Tibial artery (tissue), 4 donors: ENCODE results near the gene SPATC1L.
A peak's percentile ranks its signal among the peaks of the same experiment; 100 is the strongest.
"Not testable (repeated sequence)": the region's sequence is repeated elsewhere in the genome, so short reads cannot be mapped to it uniquely, and the experiment has no call there.

ENCODE experiments used
- DNase-seq, 2 donors: peaks; one replicate each; pipeline ENCODE4 v3.0.0-alpha.2; 2019
- H3K27ac ChIP-seq, 2 donors: fragments of 200-600 bp; sonication (generic) in 1 of 2; 1 replicate in 1 of 2; 2 replicates in 1 of 2; pipeline ENCODE4 v1.5.1; 2018 to 2019; ENCODE audit warnings: mild to moderate bottlenecking in 1 of 2
- H3K27me3 ChIP-seq, 2 donors: fragments of 200-600 bp; sonication (generic) in 1 of 2; one replicate each; pipeline versions ENCODE4 v1.5.1 to v1.6.0; 2016 to 2019
- H3K36me3 ChIP-seq, 3 donors: fragments of 200-600 bp; sonication (generic) in 2 of 3; one replicate each; pipeline ENCODE4 v1.5.1; 2016 to 2019; ENCODE audit warnings: mild to moderate bottlenecking in 2 of 3
- H3K4me1 ChIP-seq, 4 donors: fragments of 200-600 bp; sonication (generic) in 2 of 4; 1 replicate in 3 of 4; 2 replicates in 1 of 4; pipeline ENCODE4 v1.5.1; 2016 to 2019
- H3K4me3 ChIP-seq, 2 donors: fragments of 200-600 bp; sonication (generic) in 1 of 2; 1 replicate in 1 of 2; 2 replicates in 1 of 2; pipeline ENCODE4 v1.5.1; 2018 to 2019; ENCODE audit warnings: mild to moderate bottlenecking in 2 of 2
- H3K9me3 ChIP-seq, 3 donors: fragments of 200-600 bp; sonication (generic) in 1 of 3; one replicate each; pipeline ENCODE4 v1.5.1; 2016 to 2019
- CTCF ChIP-seq, 2 experiments: fragments of 200-600 bp in 1 of 2; fragments of 450-650 bp in 1 of 2; IDR thresholded peaks; one replicate each; pipeline ENCODE4 v1.5.1; 2017 to 2019; ENCODE audit warnings: antibody characterized with exemption in 2 of 2, mild to moderate bottlenecking in 1 of 2, moderate library complexity in 1 of 2
- intact Hi-C: fragments of 100-400 bp; cut with DNase I; formaldehyde crosslinking; loops from one replicate; pipeline ENCODE4 v1.15.0; 2023; ENCODE audit warnings: low total_unique reads

The SPATC1L gene

GRCh38 chr21:46180778-46181391, 3.4 kb downstream of the SPATC1L start:
- Histone ChIP-seq H3K9me3 (peaks cover 0 to 7% (median 0%) of the 10 kb centered on the region in 3 donors), H3K4me3 (no peak overlapping the region), H3K36me3 (peaks cover 0 to 13% (median 0%) of the 10 kb centered on the region in 3 donors), H3K27me3 (peaks cover 0 to 7% of the 10 kb centered on the region in 2 donors), H3K4me1 (peaks cover 0 to 11% (median 4%) of the 10 kb centered on the region in 4 donors), H3K27ac (no peak overlapping the region)
- intact Hi-C loops = no loop called here
- TF ChIP-seq CTCF (IDR thresholded peaks at IDR 0.05) = no peak
- DNase-seq = no peak

- Histone ChIP-seq H3K4me1 (peaks cover 0 to 11% (median 2%) of the 10 kb centered on the region in 4 donors), H3K27me3 (peaks cover 0 to 7% of the 10 kb centered on the region in 2 donors), H3K9me3 (peaks cover 0 to 7% (median 0%) of the 10 kb centered on the region in 3 donors), H3K27ac (no peak overlapping the region), H3K36me3 (peaks cover 0 to 13% (median 0%) of the 10 kb centered on the region in 3 donors), H3K4me3 (no peak overlapping the region)
- no peak for DNase-seq
- no peak for TF ChIP-seq CTCF (IDR thresholded peaks at IDR 0.05)
- intact Hi-C loops = no loop called here
These were observed 4.1 kb downstream of the SPATC1L start for GRCh38 chr21:46180079-46180722.

- H3K27me3 ChIP-seq = peaks cover 0 to 7% of the 10 kb centered on the region in 2 donors
- H3K9me3 ChIP-seq = peaks cover 0 to 7% (median 0%) of the 10 kb centered on the region in 3 donors
- H3K36me3 ChIP-seq = peaks cover 0 to 13% (median 0%) of the 10 kb centered on the region in 3 donors
- no peak for DNase-seq
- TF ChIP-seq CTCF (IDR thresholded peaks at IDR 0.05) = no peak
- no peak overlapping the region for H3K27ac ChIP-seq
- intact Hi-C loops = no loop called here
- H3K4me1 ChIP-seq = peaks cover 0 to 11% (median 2%) of the 10 kb centered on the region in 4 donors
- no peak overlapping the region for H3K4me3 ChIP-seq
These were observed 4.6 kb downstream of the SPATC1L start for GRCh38 chr21:46179708-46180078.

GRCh38 chr21:46178961-46179360, 5.3 kb downstream of the SPATC1L start:
- intact Hi-C loops = no loop called here
- no peak overlapping the region for H3K27ac ChIP-seq

GRCh38 chr21:46176443-46177129, 7.7 kb downstream of the SPATC1L start:
- H3K27ac ChIP-seq = not testable (repeated sequence)

More at GRCh38 chr21:46178961-46179360, 5.3 kb downstream of the SPATC1L start:
- DNase-seq = no peak
- TF ChIP-seq CTCF (IDR thresholded peaks at IDR 0.05) = no peak
- peaks cover 0 to 7% (median 0%) of the 10 kb centered on the region in 3 donors for H3K9me3 ChIP-seq
- H3K4me3 ChIP-seq = no peak overlapping the region
- H3K36me3 ChIP-seq = peaks cover 0 to 13% (median 0%) of the 10 kb centered on the region in 3 donors
- peaks cover 0 to 7% of the 10 kb centered on the region in 2 donors for H3K27me3 ChIP-seq
- H3K4me1 ChIP-seq = peaks cover 0 to 9% (median 2%) of the 10 kb centered on the region in 4 donors

GRCh38 chr21:46173573-46173972, 10.7 kb downstream of the SPATC1L start:
- H3K9me3 ChIP-seq = peaks cover 0 to 7% (median 0%) of the 10 kb centered on the region in 3 donors
- H3K36me3 ChIP-seq = no peaks in the 10 kb centered on the region
- no peak overlapping the region for H3K27ac ChIP-seq
- no peak overlapping the region for H3K4me3 ChIP-seq
- no peaks in the 10 kb centered on the region for H3K4me1 ChIP-seq
- peak in 1 of 2 donors; percentile 42 for DNase-seq
- peaks cover 0 to 12% of the 10 kb centered on the region in 2 donors for H3K27me3 ChIP-seq
- intact Hi-C loops = no loop called here
- TF ChIP-seq CTCF (IDR thresholded peaks at IDR 0.05) = no peak

More at GRCh38 chr21:46176443-46177129, 7.7 kb downstream of the SPATC1L start:
- DNase-seq, H3K27me3 ChIP-seq, H3K9me3 ChIP-seq, H3K4me3 ChIP-seq, intact Hi-C loops, H3K4me1 ChIP-seq: not testable (repeated sequence)
- H3K36me3 ChIP-seq = peaks cover 0 to 11% (median 0%) of the 10 kb centered on the region in 3 donors
